Prostate gland (tissue), 2 donors: Measurements from ENCODE around the gene ABHD17B.

Source experiments
- POLR2A ChIP-seq: fragments of 450-650 bp; IDR thresholded peaks from one replicate; pipeline ENCODE4 v1.6.1; 2016; ENCODE audit warnings: antibody characterized with exemption, mild to moderate bottlenecking
- POLR2AphosphoS5 ChIP-seq: sonication (generic); formaldehyde crosslinking; IDR thresholded peaks from one replicate; pipeline ENCODE4 v1.6.1; 2017; ENCODE audit warnings: antibody characterized with exemption
- TF ChIP-seq, protein P1 (sequence below), 4 experiments: fragments of 200-600 bp in 2 of 4; fragments of 450-650 bp in 2 of 4; sonication (generic) in 2 of 4; IDR thresholded peaks; 1 replicate in 3 of 4; 2 replicates in 1 of 4; pipeline ENCODE4 v1.5.1; 2016 to 2019; ENCODE audit warnings: antibody characterized with exemption in 4 of 4, mild to moderate bottlenecking in 2 of 4, moderate library complexity in 2 of 4

- TF ChIP-seq, protein P1, sequence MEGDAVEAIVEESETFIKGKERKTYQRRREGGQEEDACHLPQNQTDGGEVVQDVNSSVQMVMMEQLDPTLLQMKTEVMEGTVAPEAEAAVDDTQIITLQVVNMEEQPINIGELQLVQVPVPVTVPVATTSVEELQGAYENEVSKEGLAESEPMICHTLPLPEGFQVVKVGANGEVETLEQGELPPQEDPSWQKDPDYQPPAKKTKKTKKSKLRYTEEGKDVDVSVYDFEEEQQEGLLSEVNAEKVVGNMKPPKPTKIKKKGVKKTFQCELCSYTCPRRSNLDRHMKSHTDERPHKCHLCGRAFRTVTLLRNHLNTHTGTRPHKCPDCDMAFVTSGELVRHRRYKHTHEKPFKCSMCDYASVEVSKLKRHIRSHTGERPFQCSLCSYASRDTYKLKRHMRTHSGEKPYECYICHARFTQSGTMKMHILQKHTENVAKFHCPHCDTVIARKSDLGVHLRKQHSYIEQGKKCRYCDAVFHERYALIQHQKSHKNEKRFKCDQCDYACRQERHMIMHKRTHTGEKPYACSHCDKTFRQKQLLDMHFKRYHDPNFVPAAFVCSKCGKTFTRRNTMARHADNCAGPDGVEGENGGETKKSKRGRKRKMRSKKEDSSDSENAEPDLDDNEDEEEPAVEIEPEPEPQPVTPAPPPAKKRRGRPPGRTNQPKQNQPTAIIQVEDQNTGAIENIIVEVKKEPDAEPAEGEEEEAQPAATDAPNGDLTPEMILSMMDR (IDR thresholded peaks at IDR 0.05): no peak
- TF ChIP-seq POLR2A: no peak
- TF ChIP-seq POLR2AphosphoS5: no peak
Observed at GRCh38 chr9:71854811-71855210, 56.2 kb downstream of the ABHD17B start.
